HepG2 (cell line): ENCODE data around the gene ATP9A. TPM values are rescaled to one million over a fixed set of nuclear protein-coding genes. Genes with fewer than 3 reads are reported as not detected.

ENCODE experiments used
- ARID5B ChIP-seq: IDR thresholded peaks from 2 replicates; pipeline ENCODE4 v1.4.0; 2020; ENCODE audit warnings: mild to moderate bottlenecking, missing genetic modification reagents
- HBP1 ChIP-seq: IDR thresholded peaks from 2 replicates; pipeline ENCODE4 v1.6.1; 2016; ENCODE audit warnings: low read depth, control low read depth
- HDAC2 ChIP-seq: sonication (generic); formaldehyde crosslinking; IDR thresholded peaks from 2 replicates; pipeline ENCODE4 v1.4.0; 2020; ENCODE audit warnings: missing genetic modification reagents
- LCORL ChIP-seq, 2 experiments: fragments of 450-650 bp in 1 of 2; sonication (generic) in 1 of 2; formaldehyde crosslinking in 1 of 2; IDR thresholded peaks; 2 replicates each; pipeline versions ENCODE4 v1.5.0 to v1.6.1; 2017 to 2020; ENCODE audit warnings: antibody characterized with exemption in 1 of 2, missing genetic modification reagents in 1 of 2
- MNT ChIP-seq: fragments of 450-650 bp; IDR thresholded peaks from 2 replicates; pipeline ENCODE4 v1.6.1; 2016
- MTERF4 ChIP-seq: sonication (generic); formaldehyde crosslinking; IDR thresholded peaks from 2 replicates; pipeline ENCODE4 v1.8.0; 2023; ENCODE audit warnings: mild to moderate bottlenecking, missing genetic modification reagents
- NFYB ChIP-seq: sonication (generic); formaldehyde crosslinking; IDR thresholded peaks from 2 replicates; pipeline ENCODE4 v1.4.0; 2020; ENCODE audit warnings: missing genetic modification reagents
- ZBTB26 ChIP-seq: IDR thresholded peaks from 2 replicates; pipeline ENCODE4 v1.6.1; 2016; ENCODE audit warnings: missing compliant biosample characterization, missing genetic modification reagents, borderline replicate concordance
- ZBTB7A ChIP-seq: sonication (generic); formaldehyde crosslinking; IDR thresholded peaks from 2 replicates; pipeline ENCODE4 v1.8.0; 2022; ENCODE audit warnings: mild to moderate bottlenecking, missing genetic modification reagents
- ZFYVE20 ChIP-seq: sonication (generic); formaldehyde crosslinking; IDR thresholded peaks from 2 replicates; pipeline ENCODE4 v1.8.0; 2023; ENCODE audit warnings: low read depth, mild to moderate bottlenecking, moderate library complexity, missing genetic modification reagents, borderline replicate concordance
- ZNF18 ChIP-seq: sonication (generic); formaldehyde crosslinking; IDR thresholded peaks from 2 replicates; pipeline ENCODE4 v1.8.0; 2022; ENCODE audit warnings: mild to moderate bottlenecking, missing genetic modification reagents; ENCODE audit not compliant: insufficient replicate concordance
- ZNF362 ChIP-seq: sonication (generic); formaldehyde crosslinking; IDR thresholded peaks from 2 replicates; pipeline ENCODE4 v1.4.0; 2020; ENCODE audit warnings: missing genetic modification reagents, mild to moderate bottlenecking, borderline replicate concordance
- ZNF572 ChIP-seq: sonication (generic); formaldehyde crosslinking; IDR thresholded peaks from 2 replicates; pipeline ENCODE4 v1.5.1; 2020; ENCODE audit warnings: mild to moderate bottlenecking, missing genetic modification reagents
- ZNF780A ChIP-seq: sonication (generic); formaldehyde crosslinking; IDR thresholded peaks from 2 replicates; pipeline ENCODE4 v1.8.0; 2022; ENCODE audit warnings: mild to moderate bottlenecking, missing genetic modification reagents, moderate library complexity
- polyA plus RNA-seq, 8 experiments: library from polyadenylated mRNA; depleted of rRNA in 3 of 8; stranded (reverse) in 7 of 8; unstranded in 1 of 8; fragments of >200 nt; fragmentation: Illumina TruSeq in 4 of 8; extraction: Trizol in 4 of 8; gene quantifications; 2 replicates each; pipeline versions ENCODE4 v1.2.1 to v1.2.3, GENCODE V29; 2011 to 2016; ENCODE audit warnings: low read depth in 4 of 8, missing spikeins in 1 of 8, mixed read lengths in 1 of 8; ENCODE audit not compliant: insufficient read depth in 1 of 8
- total RNA-seq, 5 experiments: library from RNA; depleted of rRNA; stranded (reverse); fragments of >200 nt; fragmentation: Illumina TruSeq; extraction: Trizol; gene quantifications; 2 replicates each; pipeline ENCODE4 v1.2.3, GENCODE V29; 2016; ENCODE audit warnings: low read depth in 1 of 5

Gene ATP9A
- total and polyA plus RNA-seq, 2 of the 13 experiments (the other 11 are each of a cell fraction or from before 2014, with no cell fraction given) = 11.8 to 18.5 TPM

- TF ChIP-seq ARID5B (CRISPR knock-in tag) = peak; percentile 82
- TF ChIP-seq MTERF4 (CRISPR knock-in tag) = 0 out of 2 replicates have a peak, but pooled peaks have one; percentile 16
- no peak for TF ChIP-seq MNT
- TF ChIP-seq ZNF362 = 0 out of 2 replicates have a peak, but pooled peaks have one; percentile 15
- no peak for TF ChIP-seq ZFYVE20
- TF ChIP-seq LCORL (IDR thresholded peaks at IDR 0.05) = no peak
- TF ChIP-seq LCORL (CRISPR knock-in tag; IDR thresholded peaks at IDR 0.05) = peak; percentile 72; the same call in 1 of the 2 replicates
- TF ChIP-seq ZNF18 (CRISPR knock-in tag) = no peak
- no peak for TF ChIP-seq NFYB (CRISPR knock-in tag)
- TF ChIP-seq ZNF780A (CRISPR knock-in tag) = no peak
- TF ChIP-seq HDAC2 (CRISPR knock-in tag) = peak; percentile 56; the same call in 1 of the 2 replicates
- TF ChIP-seq ZNF572 (CRISPR knock-in tag) = peak; percentile 52; the same call in 1 of the 2 replicates
- TF ChIP-seq ZBTB26 (CRISPR knock-in tag) = peak; percentile 92
- TF ChIP-seq HBP1 (CRISPR knock-in tag) = 0 out of 2 replicates have a peak, but pooled peaks have one; percentile 13
- peak; percentile 94 for TF ChIP-seq ZBTB7A (CRISPR knock-in tag)
These were observed 204.5 kb downstream of the ATP9A start (continued) for GRCh38 chr20:51563486-51564332.
